H1 (cell line): ENCODE results near the gene APBA2. TPM values are rescaled to one million over a fixed set of nuclear protein-coding genes. Genes with fewer than 3 reads are reported as not detected.

Experiments
- CTCF ChIA-PET: fragments of 300-600 bp; sonication (Branson Sonifier 250); formaldehyde crosslinking; loops from one replicate; lab custom pipeline; 2021; ENCODE audit not compliant: partially characterized antibody; lab: Charles Lee
- POLR2A ChIA-PET: fragments of 300-600 bp; sonication (Branson Sonifier 250); formaldehyde crosslinking; loops from one replicate; lab custom pipeline; 2021; ENCODE audit warnings: inconsistent platforms; ENCODE audit not compliant: partially characterized antibody; lab: Charles Lee
- DNase-seq, 2 experiments: peaks; one replicate each; pipeline versions ENCODE4 v3.0.0 to v3.0.0-alpha.2; 2010 to 2022; ENCODE audit warnings: low spot score in 2 of 2, low read depth in 1 of 2, mixed read lengths in 1 of 2
- FAIRE-seq: peaks from 2 replicates; lab custom pipeline; 2011; peaks lifted over from hg19 to GRCh38; lab: Jason Lieb, UNC
- H2AFZ ChIP-seq: 2 replicates; pipeline ENCODE4 v1.8.1; 2012; ENCODE audit warnings: low read length, inconsistent platforms
- H2AK5ac ChIP-seq: 2 replicates; pipeline ENCODE4 v1.6.1; 2013; ENCODE audit warnings: low read depth, low read length
- H2BK120ac ChIP-seq: replicated peaks from 2 replicates; pipeline ENCODE3; 2013; ENCODE audit warnings: low read depth, low read length, inconsistent platforms
- H2BK12ac ChIP-seq: 2 replicates; pipeline ENCODE4 v1.6.1; 2013; ENCODE audit warnings: low read depth, low read length
- H2BK15ac ChIP-seq: 2 replicates; pipeline ENCODE4 v1.6.1; 2013; ENCODE audit warnings: low read length
- H2BK20ac ChIP-seq: 2 replicates; pipeline ENCODE4 v1.6.1; 2013; ENCODE audit warnings: low read length
- H2BK5ac ChIP-seq: 2 replicates; pipeline ENCODE4 v1.6.1; 2013; ENCODE audit warnings: low read depth, low read length
- H3K14ac ChIP-seq: 2 replicates; pipeline ENCODE4 v1.6.1; 2013; ENCODE audit warnings: inconsistent platforms; ENCODE audit not compliant: insufficient read length
- H3K18ac ChIP-seq: 2 replicates; pipeline ENCODE4 v1.6.1; 2013; ENCODE audit warnings: low read length; ENCODE audit errors: extremely low read depth
- H3K23ac ChIP-seq: 2 replicates; pipeline ENCODE4 v1.6.1; 2013; ENCODE audit warnings: inconsistent platforms; ENCODE audit not compliant: insufficient read length
- H3K23me2 ChIP-seq: 2 replicates; pipeline ENCODE4 v1.6.1; 2013; ENCODE audit warnings: low read depth, low read length
- H3K27ac ChIP-seq: 2 replicates; pipeline ENCODE4 v1.6.1; 2011; ENCODE audit warnings: low read depth, low read length, inconsistent platforms
- H3K27me3 ChIP-seq, 4 experiments: replicated peaks in 1 of 4; 1 replicate in 1 of 4; 2 replicates in 3 of 4; pipeline versions ENCODE4 v1.6.1 to v1.8.1; 2011 to 2013; ENCODE audit warnings: low read length in 3 of 4, mild to moderate bottlenecking in 3 of 4, inconsistent platforms in 2 of 4, mixed read lengths in 2 of 4, moderate library complexity in 1 of 4; ENCODE audit not compliant: control insufficient read depth in 3 of 4, insufficient read depth in 3 of 4; ENCODE audit errors: extremely low read depth in 1 of 4
- H3K36me3 ChIP-seq, 4 experiments: 2 replicates each; pipeline versions ENCODE4 v1.6.1 to v1.8.1; 2011 to 2013; ENCODE audit warnings: mild to moderate bottlenecking in 4 of 4, low read length in 3 of 4, moderate library complexity in 2 of 4, control low read depth in 1 of 4, inconsistent platforms in 1 of 4; ENCODE audit not compliant: insufficient read depth in 4 of 4, control insufficient read depth in 2 of 4
- H3K4ac ChIP-seq: replicated peaks from 2 replicates; pipeline ENCODE3; 2013; ENCODE audit warnings: low read length, low read depth, mixed read lengths, inconsistent platforms; ENCODE audit not compliant: insufficient read length
- H3K4me1 ChIP-seq, 4 experiments: replicated peaks in 1 of 4; 1 replicate in 1 of 4; 2 replicates in 3 of 4; pipeline versions ENCODE4 v1.6.1 to v1.8.1; 2011 to 2013; ENCODE audit warnings: low read length in 3 of 4, inconsistent platforms in 2 of 4, mixed read lengths in 1 of 4; ENCODE audit not compliant: insufficient read depth in 4 of 4, control insufficient read depth in 3 of 4
- H3K4me2 ChIP-seq, 2 experiments: 2 replicates each; pipeline versions ENCODE4 v1.6.1 to v1.8.1; 2011 to 2013; ENCODE audit warnings: low read depth in 2 of 2, low read length in 2 of 2, control low read depth in 1 of 2, inconsistent platforms in 1 of 2, mild to moderate bottlenecking in 1 of 2; ENCODE audit not compliant: insufficient read depth in 1 of 2
- H3K4me3 ChIP-seq, 4 experiments: fragments of 200-600, 300-600 bp in 1 of 4; sonication (generic), shearing (Covaris generic), sonication (Bioruptor Twin) in 1 of 4; 2 replicates each; pipeline versions ENCODE4 v1.5.1 to v1.8.1; 2011 to 2016; ENCODE audit warnings: low read length in 4 of 4, low read depth in 3 of 4, control low read depth in 2 of 4, inconsistent platforms in 2 of 4, mild to moderate bottlenecking in 2 of 4, mixed read lengths in 1 of 4, moderate library complexity in 1 of 4; ENCODE audit not compliant: insufficient read depth in 2 of 4; ENCODE audit errors: extremely low read depth in 1 of 4
- H3K56ac ChIP-seq: replicated peaks from 2 replicates; pipeline ENCODE3; 2013; ENCODE audit warnings: low read depth, mild to moderate bottlenecking, mixed read lengths, low read length, inconsistent platforms; ENCODE audit not compliant: insufficient read length
- H3K79me1 ChIP-seq: 2 replicates; pipeline ENCODE4 v1.6.1; 2013; ENCODE audit warnings: low read depth, low read length, control low read depth
- H3K79me2 ChIP-seq, 2 experiments: 2 replicates each; pipeline versions ENCODE4 v1.6.1 to v1.8.1; 2012 to 2013; ENCODE audit warnings: low read length in 2 of 2, mild to moderate bottlenecking in 2 of 2, inconsistent platforms in 1 of 2; ENCODE audit not compliant: insufficient read depth in 2 of 2, control insufficient read depth in 1 of 2
- H3K9ac ChIP-seq, 4 experiments: replicated peaks in 1 of 4; 1 replicate in 1 of 4; 2 replicates in 3 of 4; pipeline versions ENCODE4 v1.6.1 to v1.8.1; 2011 to 2013; ENCODE audit warnings: low read depth in 3 of 4, low read length in 3 of 4, control low read depth in 2 of 4, mild to moderate bottlenecking in 2 of 4, moderate library complexity in 2 of 4, inconsistent platforms in 1 of 4; ENCODE audit errors: extremely low read depth in 1 of 4
- H3K9me3 ChIP-seq, 2 experiments: 2 replicates each; pipeline versions ENCODE4 v1.6.1 to v1.8.1; 2012 to 2013; ENCODE audit warnings: mild to moderate bottlenecking in 2 of 2, moderate library complexity in 2 of 2, control low read depth in 1 of 2, inconsistent platforms in 1 of 2, low read depth in 1 of 2, low read length in 1 of 2, mixed read lengths in 1 of 2; ENCODE audit not compliant: insufficient read depth in 2 of 2
- H4K20me1 ChIP-seq, 2 experiments: replicated peaks in 1 of 2; 2 replicates each; pipeline versions ENCODE3 to v1.8.1; 2011 to 2013; ENCODE audit warnings: inconsistent platforms in 2 of 2, low read length in 2 of 2, mild to moderate bottlenecking in 1 of 2; ENCODE audit not compliant: insufficient read depth in 2 of 2, control insufficient read depth in 1 of 2
- H4K5ac ChIP-seq: 2 replicates; pipeline ENCODE4 v1.6.1; 2013; ENCODE audit warnings: low read length, low read depth, mixed read lengths, inconsistent platforms; ENCODE audit not compliant: insufficient read length
- H4K8ac ChIP-seq: 2 replicates; pipeline ENCODE4 v1.8.0; 2013; ENCODE audit warnings: mild to moderate bottlenecking, moderate library complexity, low read length, inconsistent platforms; ENCODE audit not compliant: insufficient read depth; ENCODE audit errors: extremely low read depth
- H4K91ac ChIP-seq: replicated peaks from 2 replicates; pipeline ENCODE3; 2013; ENCODE audit warnings: low read length, mixed read lengths, inconsistent platforms; ENCODE audit not compliant: insufficient read length
- BACH1 ChIP-seq: IDR thresholded peaks from 2 replicates; pipeline ENCODE4 v1.6.1; 2012; ENCODE audit warnings: low read length, improper control_type of control experiment
- RNF2 ChIP-seq: fragments of 200-900, 300-1000 bp; sonication (generic); IDR thresholded peaks from 2 replicates; pipeline ENCODE4 v1.7.1; 2016; ENCODE audit warnings: borderline replicate concordance, low read depth, mild to moderate bottlenecking, antibody characterized with exemption, low read length; ENCODE audit not compliant: poor library complexity, severe bottlenecking; ENCODE audit errors: missing control alignments
- TAF7 ChIP-seq: optimal IDR thresholded peaks from 2 replicates; pipeline ENCODE3; 2011; ENCODE audit warnings: low read depth, mild to moderate bottlenecking, inconsistent platforms, low read length, moderate library complexity, borderline replicate concordance
- ZNF274 ChIP-seq: IDR thresholded peaks from 2 replicates; pipeline ENCODE4 v1.7.0; 2012; ENCODE audit warnings: low read length, borderline replicate concordance; ENCODE audit errors: extremely low read depth
- WGBS, 2 experiments: shearing (Covaris generic) in 1 of 2; methylation state at CpG; one replicate each; pipeline versions ENCODE4 v1.1.6 to v1.1.7; 2013 to 2015; ENCODE audit warnings: low lambda C conversion rate in 2 of 2, mixed read lengths in 2 of 2, inconsistent platforms in 1 of 2, low coverage in 1 of 2, missing lambda C conversion rate in 1 of 2; ENCODE audit not compliant: insufficient replicate concordance in 2 of 2, insufficient coverage in 1 of 2, insufficient read length in 1 of 2; ENCODE audit errors: extremely low coverage in 1 of 2, missing lambda C conversion rate in 1 of 2; 5-methylcytosine and 5-hydroxymethylcytosine counted together
- polyA plus RNA-seq, 7 experiments: library from polyadenylated mRNA; depleted of rRNA in 3 of 7; stranded (reverse) in 5 of 7; unstranded in 2 of 7; fragments of >200 nt in 5 of 7; fragments of 200-250 nt in 2 of 7; gene quantifications; 1 replicate in 5 of 7; 2 replicates in 1 of 7; 4 replicates in 1 of 7; pipeline versions ENCODE4 v1.2.1 to v1.2.3, GENCODE V29; 2011 to 2013; ENCODE audit warnings: missing spikeins in 2 of 7, mixed read lengths in 2 of 7
- total RNA-seq: library from RNA; stranded (reverse); fragmentation: NEBNext Ultra II Directional; extraction: Animal tissue kit (Norgen Biotek cat#: 25700); gene quantifications from 2 replicates; pipeline ENCODE4 v1.2.1, GENCODE V29; 2021

Gene APBA2
- total and polyA plus RNA-seq, 2 of the 8 experiments (the other 6 are each of a cell fraction or from before 2014, with no cell fraction given) = 15.5 to 19.0 TPM

DNA sequence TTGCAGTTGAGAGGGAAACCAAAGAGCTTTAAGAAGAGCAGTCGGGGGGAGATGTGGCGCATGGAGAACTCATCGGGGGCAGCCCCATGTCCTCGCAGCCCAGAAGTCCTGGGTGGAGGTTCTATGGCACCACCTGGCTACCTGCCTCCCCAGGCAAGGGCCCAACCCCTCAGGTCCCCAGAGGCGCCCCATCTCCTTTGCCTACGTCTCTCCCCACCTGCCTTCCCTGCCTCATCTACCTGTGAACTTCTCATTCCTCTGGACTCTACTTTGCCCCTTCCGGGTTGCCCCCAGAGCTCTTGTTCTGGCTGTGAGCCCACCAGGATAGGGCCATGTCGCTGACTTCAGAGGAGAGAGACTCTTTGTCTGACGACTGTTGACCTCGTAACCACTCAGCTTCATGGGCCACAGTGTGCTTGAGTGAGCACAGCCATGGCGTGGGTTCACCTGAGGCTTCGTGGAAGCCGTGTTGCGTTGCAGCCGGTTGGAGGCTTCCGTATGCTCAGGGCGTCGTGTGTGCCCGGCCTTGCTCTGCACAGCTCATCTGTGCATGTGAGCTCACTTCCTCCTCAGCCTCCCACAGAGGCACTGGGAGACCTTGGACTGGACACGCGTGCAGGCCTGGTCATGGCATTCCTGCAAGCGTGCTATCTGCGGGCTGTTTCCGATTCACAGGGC, 13.4 kb downstream of the APBA2 start:
- Histone ChIP-seq H3K56ac (no peak overlapping the region), H2AFZ (no peak overlapping the region)
- no peak for TF ChIP-seq ZNF274
- TF ChIP-seq TAF7 = no peak
- no peak for TF ChIP-seq RNF2
- no peak for TF ChIP-seq BACH1

More for the DNA sequence above, 13.4 kb downstream of the APBA2 start:
- no peak overlapping the region for H4K8ac ChIP-seq
- H3K4me3 ChIP-seq = no peak overlapping the region
- no peak for DNase-seq
- no peaks in the 10 kb centered on the region for H4K20me1 ChIP-seq
- H3K23me2 ChIP-seq = no peaks in the 10 kb centered on the region
- no peak overlapping the region; the same call in 1 of the 2 replicates for H2BK5ac ChIP-seq
- no peak overlapping the region for H3K9ac ChIP-seq
- CTCF ChIA-PET = interaction anchor here (1.0 kb wide), 1 partner anchor 24 kb away, joined by 3 read pairs; no protein-coding TSS in a partner anchor
- no peak overlapping the region for H4K91ac ChIP-seq
- POLR2A ChIA-PET = interaction anchor here (1.8 kb wide), 1 partner anchor 14 kb away, joined by 5 read pairs; the partner anchor contains the start of gene APBA2
- H2BK12ac ChIP-seq = peak overlapping the region; percentile 11; the same call in 1 of the 2 replicates
- no peaks in the 10 kb centered on the region for H3K27me3 ChIP-seq
- no peak overlapping the region for H3K14ac ChIP-seq
- no peak overlapping the region for H3K4ac ChIP-seq
- no peak overlapping the region for H3K4me2 ChIP-seq
- no peaks in the 10 kb centered on the region for H3K36me3 ChIP-seq
- H3K18ac ChIP-seq = no peak overlapping the region
- no peak overlapping the region for H2AK5ac ChIP-seq
- H2BK20ac ChIP-seq = no peak overlapping the region
- no peak overlapping the region for H3K23ac ChIP-seq
- peaks cover 7% of the 10 kb centered on the region for H3K79me1 ChIP-seq
- no peaks in the 10 kb centered on the region for H3K79me2 ChIP-seq
- no peak overlapping the region for H4K5ac ChIP-seq
- H3K27ac ChIP-seq = no peak overlapping the region
- no peak for FAIRE-seq
- H2BK120ac ChIP-seq = no peak overlapping the region
- 88% methylated on average over 24 of the region's 24 CpGs; no CpG with 5 or more reads in 1 of the 2 experiments for WGBS, 2 experiments
- H2BK15ac ChIP-seq = no peak overlapping the region; the same call in 1 of the 2 replicates
- peaks cover 0 to 2% (median 0%) of the 10 kb centered on the region in 4 experiments; a peak in 3 of 7 replicates for H3K4me1 ChIP-seq
- peaks cover 6 to 11% of the 10 kb centered on the region in 2 experiments for H3K9me3 ChIP-seq
